Activated CD4-positive, alpha-beta memory T cell treated with anti-CD3 and anti-CD28 coated beads for 36 hours (primary cell): ENCODE data around the gene SYDE1. TPM values are rescaled to one million over a fixed set of nuclear protein-coding genes. Genes with fewer than 3 reads are reported as not detected.

Experiments used
- CTCF ChIA-PET: fragments of 350-600 bp; sonication (Branson Sonifier 250); formaldehyde crosslinking; loops from one replicate; lab custom pipeline; 2021; ENCODE audit warnings: antibody characterized with exemption, inconsistent platforms; lab: Charles Lee
- POLR2A ChIA-PET: fragments of 350-600 bp; sonication (Branson Sonifier 250); formaldehyde crosslinking; loops from one replicate; lab custom pipeline; 2021; ENCODE audit warnings: antibody characterized with exemption; lab: Charles Lee
- DNase-seq: peaks from one replicate; pipeline ENCODE4 v3.0.0-alpha.2; 2020
- H3K27ac Mint-ChIP-seq: one replicate; pipeline ENCODE4 v1.8.0; 2021; ENCODE audit warnings: mixed read lengths
- H3K27me3 Mint-ChIP-seq: one replicate; pipeline ENCODE4 v1.8.0; 2021; ENCODE audit warnings: mixed read lengths
- H3K36me3 Mint-ChIP-seq: one replicate; pipeline ENCODE4 v1.8.0; 2021; ENCODE audit warnings: mixed read lengths
- H3K4me1 Mint-ChIP-seq: one replicate; pipeline ENCODE4 v1.8.0; 2021; ENCODE audit warnings: low read depth, mixed read lengths
- H3K4me3 Mint-ChIP-seq: one replicate; pipeline ENCODE4 v1.8.0; 2021; ENCODE audit warnings: mild to moderate bottlenecking, mixed read lengths
- H3K9me3 Mint-ChIP-seq: one replicate; pipeline ENCODE4 v1.8.0; 2021; ENCODE audit warnings: mixed read lengths
- intact Hi-C: fragments of 100-400 bp; cut with micrococcal nuclease; formaldehyde crosslinking; loops from one replicate; pipeline ENCODE4 v1.15.1; 2023
- total RNA-seq, 2 experiments: library from RNA; stranded (reverse); gene quantifications; one replicate each; pipeline ENCODE4 v1.2.3, GENCODE V29; 2021

SYDE1 gene
- total RNA-seq, 2 experiments from 2014 or later, result 0.31 to 0.53 TPM

GRCh38 chr19:15161028-15161984, 54.1 kb downstream of the SYDE1 start:
- Mint-ChIP-seq H3K27ac (no peak overlapping the region), H3K27me3 (no peaks in the 10 kb centered on the region), H3K36me3 (no peaks in the 10 kb centered on the region), H3K4me3 (no peak overlapping the region), H3K4me1 (no peaks in the 10 kb centered on the region), H3K9me3 (peaks cover 18% of the 10 kb centered on the region)
- intact Hi-C loops, result no loop called here
- peak; percentile 18 for DNase-seq
- CTCF ChIA-PET, result interaction anchor here (0.7 to 1.3 kb wide), 5 partner anchors 37 to 394 kb away, joined by 3 read pairs; no protein-coding TSS in a partner anchor
- POLR2A ChIA-PET, result no interaction called here

Other genes with a start within 250 kb of the SYDE1 start
- gene OR7A17, start 221.3 kb upstream of the SYDE1 start, total RNA-seq, result not detected
- not detected for gene OR7C2, start 165.9 kb upstream of the SYDE1 start, total RNA-seq
- not detected for gene SLC1A6, start 127.5 kb upstream of the SYDE1 start, total RNA-seq
- not detected for gene CASP14, start 57.9 kb upstream of the SYDE1 start, total RNA-seq
- not detected for gene OR1I1, start 25.2 kb upstream of the SYDE1 start, total RNA-seq
- not detected for gene NOTCH3, start 93.6 kb downstream of the SYDE1 start, total RNA-seq
- not detected for gene EPHX3, start 125.0 kb downstream of the SYDE1 start, total RNA-seq
- 100 to 1,000 TPM in 1 of 2 experiments, 10 to 100 TPM in 1; 94.5 to 103 TPM for gene BRD4, start 225.1 kb downstream of the SYDE1 start, total RNA-seq